ENCODE data around the gene GRM5. TPM values are rescaled to one million over a fixed set of nuclear protein-coding genes. Genes with fewer than 3 reads are reported as not detected.

Gene GRM5
- total and polyA plus RNA-seq, 4 donors = not detected

GRCh38 chr11:88620568-88621130, 445.1 kb downstream of the GRM5 start:
- no peak overlapping the region for H3K9ac ChIP-seq (ENCODE audit: low read depth in 1 of 2, low read length in 2 of 2)
- no peak for DNase-seq (ENCODE audit: low spot score)
- TF ChIP-seq, protein P1, sequence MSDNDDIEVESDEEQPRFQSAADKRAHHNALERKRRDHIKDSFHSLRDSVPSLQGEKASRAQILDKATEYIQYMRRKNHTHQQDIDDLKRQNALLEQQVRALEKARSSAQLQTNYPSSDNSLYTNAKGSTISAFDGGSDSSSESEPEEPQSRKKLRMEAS (IDR thresholded peaks at IDR 0.05) = no peak
- TF ChIP-seq RAD21 (IDR thresholded peaks at IDR 0.05) (no peak), RXRA (IDR thresholded peaks at IDR 0.05) (no peak), JUND (IDR thresholded peaks at IDR 0.05) (no peak), YY1 (IDR thresholded peaks at IDR 0.05) (no peak), HNF4A (conservative IDR thresholded peaks at IDR 0.05) (no peak), FOXA1 (IDR thresholded peaks at IDR 0.05) (no peak), TAF1 (conservative IDR thresholded peaks at IDR 0.05) (no peak), HNF4G (IDR thresholded peaks at IDR 0.05) (no peak), FOXA2 (IDR thresholded peaks at IDR 0.05) (no peak), SP1 (IDR thresholded peaks at IDR 0.05) (no peak), GABPA (IDR thresholded peaks at IDR 0.05 in 1 of 2, conservative IDR thresholded peaks at IDR 0.05 in 1 of 2) (no peak), EGR1 (IDR thresholded peaks at IDR 0.05; ENCODE audit: low read depth in 2 of 2) (no peak), NR2F2 (IDR thresholded peaks at IDR 0.05) (no peak)
- TF ChIP-seq, protein P2, sequence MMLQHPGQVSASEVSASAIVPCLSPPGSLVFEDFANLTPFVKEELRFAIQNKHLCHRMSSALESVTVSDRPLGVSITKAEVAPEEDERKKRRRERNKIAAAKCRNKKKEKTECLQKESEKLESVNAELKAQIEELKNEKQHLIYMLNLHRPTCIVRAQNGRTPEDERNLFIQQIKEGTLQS (IDR thresholded peaks at IDR 0.05) = no peak
- TF ChIP-seq, protein P3, sequence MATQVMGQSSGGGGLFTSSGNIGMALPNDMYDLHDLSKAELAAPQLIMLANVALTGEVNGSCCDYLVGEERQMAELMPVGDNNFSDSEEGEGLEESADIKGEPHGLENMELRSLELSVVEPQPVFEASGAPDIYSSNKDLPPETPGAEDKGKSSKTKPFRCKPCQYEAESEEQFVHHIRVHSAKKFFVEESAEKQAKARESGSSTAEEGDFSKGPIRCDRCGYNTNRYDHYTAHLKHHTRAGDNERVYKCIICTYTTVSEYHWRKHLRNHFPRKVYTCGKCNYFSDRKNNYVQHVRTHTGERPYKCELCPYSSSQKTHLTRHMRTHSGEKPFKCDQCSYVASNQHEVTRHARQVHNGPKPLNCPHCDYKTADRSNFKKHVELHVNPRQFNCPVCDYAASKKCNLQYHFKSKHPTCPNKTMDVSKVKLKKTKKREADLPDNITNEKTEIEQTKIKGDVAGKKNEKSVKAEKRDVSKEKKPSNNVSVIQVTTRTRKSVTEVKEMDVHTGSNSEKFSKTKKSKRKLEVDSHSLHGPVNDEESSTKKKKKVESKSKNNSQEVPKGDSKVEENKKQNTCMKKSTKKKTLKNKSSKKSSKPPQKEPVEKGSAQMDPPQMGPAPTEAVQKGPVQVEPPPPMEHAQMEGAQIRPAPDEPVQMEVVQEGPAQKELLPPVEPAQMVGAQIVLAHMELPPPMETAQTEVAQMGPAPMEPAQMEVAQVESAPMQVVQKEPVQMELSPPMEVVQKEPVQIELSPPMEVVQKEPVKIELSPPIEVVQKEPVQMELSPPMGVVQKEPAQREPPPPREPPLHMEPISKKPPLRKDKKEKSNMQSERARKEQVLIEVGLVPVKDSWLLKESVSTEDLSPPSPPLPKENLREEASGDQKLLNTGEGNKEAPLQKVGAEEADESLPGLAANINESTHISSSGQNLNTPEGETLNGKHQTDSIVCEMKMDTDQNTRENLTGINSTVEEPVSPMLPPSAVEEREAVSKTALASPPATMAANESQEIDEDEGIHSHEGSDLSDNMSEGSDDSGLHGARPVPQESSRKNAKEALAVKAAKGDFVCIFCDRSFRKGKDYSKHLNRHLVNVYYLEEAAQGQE (IDR thresholded peaks at IDR 0.05) = no peak
- TF ChIP-seq, protein P4, sequence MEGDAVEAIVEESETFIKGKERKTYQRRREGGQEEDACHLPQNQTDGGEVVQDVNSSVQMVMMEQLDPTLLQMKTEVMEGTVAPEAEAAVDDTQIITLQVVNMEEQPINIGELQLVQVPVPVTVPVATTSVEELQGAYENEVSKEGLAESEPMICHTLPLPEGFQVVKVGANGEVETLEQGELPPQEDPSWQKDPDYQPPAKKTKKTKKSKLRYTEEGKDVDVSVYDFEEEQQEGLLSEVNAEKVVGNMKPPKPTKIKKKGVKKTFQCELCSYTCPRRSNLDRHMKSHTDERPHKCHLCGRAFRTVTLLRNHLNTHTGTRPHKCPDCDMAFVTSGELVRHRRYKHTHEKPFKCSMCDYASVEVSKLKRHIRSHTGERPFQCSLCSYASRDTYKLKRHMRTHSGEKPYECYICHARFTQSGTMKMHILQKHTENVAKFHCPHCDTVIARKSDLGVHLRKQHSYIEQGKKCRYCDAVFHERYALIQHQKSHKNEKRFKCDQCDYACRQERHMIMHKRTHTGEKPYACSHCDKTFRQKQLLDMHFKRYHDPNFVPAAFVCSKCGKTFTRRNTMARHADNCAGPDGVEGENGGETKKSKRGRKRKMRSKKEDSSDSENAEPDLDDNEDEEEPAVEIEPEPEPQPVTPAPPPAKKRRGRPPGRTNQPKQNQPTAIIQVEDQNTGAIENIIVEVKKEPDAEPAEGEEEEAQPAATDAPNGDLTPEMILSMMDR (IDR thresholded peaks at IDR 0.05; ENCODE audit: low read depth, low read length, missing input control) = no peak
- TF ChIP-seq, protein P5, sequence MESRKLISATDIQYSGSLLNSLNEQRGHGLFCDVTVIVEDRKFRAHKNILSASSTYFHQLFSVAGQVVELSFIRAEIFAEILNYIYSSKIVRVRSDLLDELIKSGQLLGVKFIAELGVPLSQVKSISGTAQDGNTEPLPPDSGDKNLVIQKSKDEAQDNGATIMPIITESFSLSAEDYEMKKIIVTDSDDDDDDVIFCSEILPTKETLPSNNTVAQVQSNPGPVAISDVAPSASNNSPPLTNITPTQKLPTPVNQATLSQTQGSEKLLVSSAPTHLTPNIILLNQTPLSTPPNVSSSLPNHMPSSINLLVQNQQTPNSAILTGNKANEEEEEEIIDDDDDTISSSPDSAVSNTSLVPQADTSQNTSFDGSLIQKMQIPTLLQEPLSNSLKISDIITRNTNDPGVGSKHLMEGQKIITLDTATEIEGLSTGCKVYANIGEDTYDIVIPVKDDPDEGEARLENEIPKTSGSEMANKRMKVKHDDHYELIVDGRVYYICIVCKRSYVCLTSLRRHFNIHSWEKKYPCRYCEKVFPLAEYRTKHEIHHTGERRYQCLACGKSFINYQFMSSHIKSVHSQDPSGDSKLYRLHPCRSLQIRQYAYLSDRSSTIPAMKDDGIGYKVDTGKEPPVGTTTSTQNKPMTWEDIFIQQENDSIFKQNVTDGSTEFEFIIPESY (IDR thresholded peaks at IDR 0.05) = no peak
- H3K27me3 ChIP-seq (ENCODE audit: control insufficient read depth in 4 of 4, insufficient read depth in 4 of 4, low read length in 3 of 4) = no peaks in the 10 kb centered on the region
- H3K27ac ChIP-seq (ENCODE audit: low read depth in 1 of 2, low read length in 2 of 2) = no peak overlapping the region
- H3K9me3 ChIP-seq (ENCODE audit: control insufficient read depth in 4 of 4, low read length in 3 of 4) = no peaks in the 10 kb centered on the region
- no peaks in the 10 kb centered on the region for H3K36me3 ChIP-seq (ENCODE audit: control insufficient read depth in 4 of 4, insufficient read depth in 3 of 4, low read depth in 1 of 4, low read length in 3 of 4)
- H3K4me3 ChIP-seq (ENCODE audit: low read depth in 1 of 3, low read length in 3 of 3) = no peak overlapping the region
- 45% methylated on average over 2 of the region's 2 CpGs for WGBS
- H3K4me1 ChIP-seq (ENCODE audit: control insufficient read depth in 4 of 4, insufficient read depth in 4 of 4, low read length in 3 of 4) = no peaks in the 10 kb centered on the region
